Right lobe of liver (tissue), 6 donors: ENCODE results near the gene NMB. TPM values are rescaled to one million over a fixed set of nuclear protein-coding genes. Genes with fewer than 3 reads are reported as not detected.

Source experiments
- ATAC-seq, 4 donors: fragments of 200-7000 bp; cut with Tn5 transposase; one replicate each; pipeline ENCODE4 v1.9.1; 2020; ENCODE audit warnings: mild to moderate bottlenecking in 4 of 4, moderate library complexity in 4 of 4
- DNase-seq, 3 donors: peaks; one replicate each; pipeline ENCODE4 v3.0.0-alpha.2; 2020
- H3K27ac ChIP-seq, 3 donors: fragments of 200-600 bp; one replicate each; pipeline ENCODE4 v1.8.0; 2022
- H3K27me3 ChIP-seq, 2 donors: fragments of 200-600 bp; one replicate each; pipeline ENCODE4 v1.8.0; 2022
- H3K36me3 ChIP-seq, 4 donors: fragments of 200-600 bp; sonication (generic) in 1 of 4; one replicate each; pipeline versions ENCODE4 v1.5.1 to v1.8.0; 2017 to 2022; ENCODE audit warnings: control low read depth in 1 of 4
- H3K4me1 ChIP-seq, 4 donors: fragments of 200-600 bp; sonication (generic) in 1 of 4; one replicate each; pipeline versions ENCODE4 v1.5.1 to v1.8.0; 2017 to 2022; ENCODE audit warnings: control low read depth in 1 of 4
- H3K4me3 ChIP-seq, 3 donors: fragments of 200-600 bp; one replicate each; pipeline ENCODE4 v1.8.0; 2022
- H3K9me3 ChIP-seq, 4 donors: fragments of 200-600 bp; sonication (generic) in 1 of 4; one replicate each; pipeline versions ENCODE4 v1.5.1 to v1.8.0; 2017 to 2022; ENCODE audit warnings: control low read depth in 1 of 4
- POLR2A ChIP-seq: fragments of 450-650 bp; IDR thresholded peaks from one replicate; pipeline ENCODE4 v1.6.1; 2017; ENCODE audit warnings: antibody characterized with exemption, mild to moderate bottlenecking
- WGBS: methylation state at CpG from one replicate; pipeline ENCODE4 v1.1.6; 2018; ENCODE audit warnings: low coverage, low lambda C conversion rate; ENCODE audit not compliant: insufficient coverage; ENCODE audit errors: missing lambda C conversion rate; 5-methylcytosine and 5-hydroxymethylcytosine counted together
- intact Hi-C, 2 donors: fragments of 100-400 bp; cut with DNase I; formaldehyde crosslinking; loops; one replicate each; pipeline versions ENCODE4 v1.11.2 to v1.14.1; 2022
- total RNA-seq, 6 experiments: library from RNA; depleted of rRNA in 2 of 6; stranded (reverse); fragments of >200 nt in 2 of 6; fragmentation: NEBNext Ultra II Directional in 3 of 6; extraction: Animal tissue kit (Norgen Biotek cat#: 25700) in 3 of 6; gene quantifications; one replicate each; pipeline versions ENCODE4 v1.1.0 to v1.2.4, GENCODE V29; 2016 to 2023
- TF ChIP-seq, protein P1 (sequence below), 4 donors: fragments of 200-600 bp in 3 of 4; fragments of 450-650 bp in 1 of 4; IDR thresholded peaks; one replicate each; pipeline versions ENCODE4 v1.5.1 to v1.8.0; 2016 to 2022; ENCODE audit warnings: antibody characterized with exemption in 4 of 4, mild to moderate bottlenecking in 2 of 4
- donor health status: DM: no; HTN: yes; CAD: no.
- donor health status: DM: no; HTN: no; CAD: no.
- donor health status: DM: no; HTN: no; CAD: no.
- donor health status: DM: no; HTN: yes; CAD: no.
- donor health status: DM: no; HTN: yes; CAD: no.

NMB gene
- total RNA-seq, 6 experiments from 2014 or later, result 0.76 to 3.8 (median 1.7) TPM

DNA sequence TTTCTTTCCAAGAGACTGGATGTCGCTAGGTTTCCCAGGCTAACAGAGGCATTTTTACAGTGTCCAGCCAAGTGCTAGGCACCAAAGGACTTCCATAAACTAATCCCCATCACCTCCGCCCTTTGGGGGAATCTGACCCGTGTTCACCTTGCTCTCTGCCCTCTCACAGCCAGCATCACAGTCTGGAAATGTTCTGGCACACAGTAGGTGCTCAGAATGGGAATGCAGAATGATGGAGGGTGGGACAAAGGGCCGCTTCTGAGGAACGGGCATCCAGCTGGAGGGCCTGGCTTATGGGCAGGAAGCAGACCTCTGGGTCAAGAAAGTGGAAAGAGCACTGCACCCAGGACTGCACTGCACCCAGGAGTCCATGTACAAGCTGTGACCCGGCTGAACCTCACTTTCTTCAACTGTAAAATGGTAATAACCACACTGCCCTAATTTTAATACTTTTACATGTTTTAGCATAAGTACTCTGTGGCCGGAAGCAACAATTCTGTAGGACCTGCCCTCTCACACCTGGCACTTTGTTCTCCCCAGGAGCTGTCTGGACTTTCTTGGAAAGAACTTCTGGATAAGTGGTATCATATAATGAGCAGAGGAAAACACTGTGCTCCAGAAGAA is 901 bp upstream of the NMB start:
- TF ChIP-seq, protein P1, sequence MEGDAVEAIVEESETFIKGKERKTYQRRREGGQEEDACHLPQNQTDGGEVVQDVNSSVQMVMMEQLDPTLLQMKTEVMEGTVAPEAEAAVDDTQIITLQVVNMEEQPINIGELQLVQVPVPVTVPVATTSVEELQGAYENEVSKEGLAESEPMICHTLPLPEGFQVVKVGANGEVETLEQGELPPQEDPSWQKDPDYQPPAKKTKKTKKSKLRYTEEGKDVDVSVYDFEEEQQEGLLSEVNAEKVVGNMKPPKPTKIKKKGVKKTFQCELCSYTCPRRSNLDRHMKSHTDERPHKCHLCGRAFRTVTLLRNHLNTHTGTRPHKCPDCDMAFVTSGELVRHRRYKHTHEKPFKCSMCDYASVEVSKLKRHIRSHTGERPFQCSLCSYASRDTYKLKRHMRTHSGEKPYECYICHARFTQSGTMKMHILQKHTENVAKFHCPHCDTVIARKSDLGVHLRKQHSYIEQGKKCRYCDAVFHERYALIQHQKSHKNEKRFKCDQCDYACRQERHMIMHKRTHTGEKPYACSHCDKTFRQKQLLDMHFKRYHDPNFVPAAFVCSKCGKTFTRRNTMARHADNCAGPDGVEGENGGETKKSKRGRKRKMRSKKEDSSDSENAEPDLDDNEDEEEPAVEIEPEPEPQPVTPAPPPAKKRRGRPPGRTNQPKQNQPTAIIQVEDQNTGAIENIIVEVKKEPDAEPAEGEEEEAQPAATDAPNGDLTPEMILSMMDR (IDR thresholded peaks at IDR 0.05), result no peak
- no peak for TF ChIP-seq POLR2A
- DNase-seq (no peak), ATAC-seq (no peak)
- 44% methylated on average over 5 of the region's 7 CpGs for WGBS
- Histone ChIP-seq H3K27me3 (no peaks in the 10 kb centered on the region), H3K4me1 (peaks cover 0 to 9% (median 0%) of the 10 kb centered on the region in 4 donors), H3K36me3 (no peaks in the 10 kb centered on the region), H3K4me3 (peak overlapping the region; percentile 32 to 59 (median 55)), H3K9me3 (no peaks in the 10 kb centered on the region), H3K27ac (peak overlapping the region; percentile 20 to 71 (median 51))
- intact Hi-C loops, result loop anchor here in 1 of 2 donors (10.0 kb wide), 2 partner anchors 56 to 226 kb away; partner anchors contain the start of genes SEC11A and SLC28A1

DNA sequence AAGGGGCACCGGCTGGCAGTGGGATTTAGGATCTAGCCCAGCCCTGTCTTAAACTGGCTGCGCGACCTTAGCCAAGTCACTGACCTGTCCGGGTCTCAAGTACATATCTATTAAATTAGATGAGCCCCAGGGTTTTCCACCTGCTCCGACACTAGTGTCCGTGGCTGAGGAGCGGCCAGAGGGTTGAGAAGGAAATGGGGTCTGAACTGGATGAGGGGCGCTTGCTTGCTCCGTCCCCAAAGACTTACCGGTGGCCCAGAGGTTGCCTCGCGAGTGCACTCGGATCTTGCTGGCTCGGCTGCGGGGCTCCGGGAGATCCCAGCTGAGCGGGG is 285 bp downstream of the NMB start:
- H3K4me1 ChIP-seq, result peaks cover 0 to 15% (median 0%) of the 10 kb centered on the region in 4 donors
- DNase-seq, result no peak
- H3K9me3 ChIP-seq, result no peaks in the 10 kb centered on the region
- WGBS, result 36% methylated on average over 2 of the region's 17 CpGs
- intact Hi-C loops, result loop anchor here in 1 of 2 donors (10.0 kb wide), 2 partner anchors 57 to 227 kb away; partner anchors contain the start of genes SEC11A and SLC28A1
- no peaks in the 10 kb centered on the region for H3K27me3 ChIP-seq
- peak overlapping the region; percentile 20 to 71 (median 49) for H3K27ac ChIP-seq
- no peak for ATAC-seq
- no peak for TF ChIP-seq POLR2A
- TF ChIP-seq, protein P1 (IDR thresholded peaks at IDR 0.05), result no peak
- H3K36me3 ChIP-seq, result no peaks in the 10 kb centered on the region
- peak overlapping the region; percentile 32 to 59 (median 55) for H3K4me3 ChIP-seq

DNA sequence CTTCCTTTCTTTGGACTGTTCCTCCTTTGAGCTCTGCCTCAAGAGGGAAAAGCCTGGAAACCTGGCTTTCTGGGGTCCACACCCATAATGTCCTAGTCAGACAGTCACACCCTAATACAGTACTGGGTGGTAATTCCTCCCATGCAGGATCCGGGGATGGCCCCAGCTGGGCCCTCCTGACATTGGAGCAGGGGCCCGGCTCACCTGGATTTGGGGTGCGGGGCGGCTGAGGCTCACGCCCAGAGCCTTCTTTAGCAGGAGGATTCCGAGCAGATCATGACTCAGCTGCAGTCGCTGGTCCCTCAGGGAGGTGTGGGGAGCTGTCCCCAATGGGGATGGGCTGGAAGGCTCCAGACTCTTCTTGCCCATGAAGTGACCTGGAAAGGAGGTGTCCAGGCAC is 1.0 kb downstream of the NMB start:
- ATAC-seq, result no peak
- intact Hi-C loops, result loop anchor here in 1 of 2 donors (10.0 kb wide), 2 partner anchors 58 to 228 kb away; partner anchors contain the start of genes SEC11A and SLC28A1
- peaks cover 0 to 15% (median 0%) of the 10 kb centered on the region in 4 donors for H3K4me1 ChIP-seq
- H3K27me3 ChIP-seq, result no peaks in the 10 kb centered on the region
- no peak overlapping the region for H3K27ac ChIP-seq
- H3K4me3 ChIP-seq, result no peak overlapping the region
- no peak for DNase-seq
- no peaks in the 10 kb centered on the region for H3K9me3 ChIP-seq
- TF ChIP-seq, protein P1 (IDR thresholded peaks at IDR 0.05), result no peak
- no peak for TF ChIP-seq POLR2A
- no CpG with 5 or more reads among the region's 7 CpGs for WGBS
- H3K36me3 ChIP-seq, result peaks cover 0 to 4% (median 0%) of the 10 kb centered on the region in 4 donors

DNA sequence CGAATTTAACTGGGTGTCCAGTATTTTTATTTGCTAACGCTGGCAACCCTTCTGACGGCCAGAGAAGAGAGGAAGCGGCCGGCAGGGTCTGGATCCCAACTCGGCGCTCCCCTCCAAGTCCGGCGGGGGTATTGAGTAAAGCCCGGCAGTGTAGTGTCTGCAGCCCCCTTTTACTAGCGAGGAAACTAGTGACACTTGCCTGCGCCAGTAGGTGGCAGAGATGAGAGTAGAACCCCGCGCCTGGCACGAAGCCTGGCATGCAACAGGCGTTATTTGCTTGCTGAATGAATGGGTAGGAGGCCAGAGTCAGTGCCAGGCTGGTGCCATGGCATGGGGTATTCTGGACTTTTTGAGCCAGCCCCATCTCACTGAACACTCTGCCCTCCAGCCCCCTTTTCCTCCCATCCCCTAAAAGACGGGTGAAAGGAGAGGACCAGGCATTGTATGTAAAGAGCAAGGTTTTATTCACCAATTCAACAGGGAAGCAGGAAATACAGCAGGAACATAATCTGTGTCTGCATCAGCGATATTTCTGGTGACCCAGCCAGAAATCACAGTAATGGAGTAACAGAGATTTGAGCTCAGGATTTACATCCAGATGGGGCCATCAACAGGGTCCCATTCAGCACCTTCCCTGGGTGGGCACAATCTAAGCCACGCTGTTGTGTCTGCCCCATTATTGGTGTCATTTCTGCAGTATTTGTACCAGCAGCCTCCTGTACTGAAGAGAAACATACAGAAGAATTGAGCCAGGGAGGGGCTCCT is 3.1 kb downstream of the NMB start:
- Histone ChIP-seq H3K9me3 (no peaks in the 10 kb centered on the region), H3K36me3 (peaks cover 0 to 20% (median under 1%) of the 10 kb centered on the region in 4 donors), H3K27ac (peak overlapping the region; percentile 59 to 75 (median 73)), H3K4me3 (peak overlapping the region; percentile 77 to 98 (median 79)), H3K27me3 (no peaks in the 10 kb centered on the region), H3K4me1 (peaks cover 0 to 15% (median 0%) of the 10 kb centered on the region in 4 donors)
- intact Hi-C loops, result loop anchor here in 1 of 2 donors (10.0 kb wide), 2 partner anchors 60 to 230 kb away; partner anchors contain the start of genes SEC11A and SLC28A1
- no peak for TF ChIP-seq POLR2A
- TF ChIP-seq, protein P1 (IDR thresholded peaks at IDR 0.05), result peak; percentile 68 to 76 (median 74)
- WGBS, result 9% methylated on average over 13 of the region's 19 CpGs
- DNase-seq (peak; percentile 86 to 90 (median 90)), ATAC-seq (peak; percentile 70 to 78 (median 74))
